A673 (cell line): ENCODE results near the gene TAAR9. TPM values are rescaled to one million over a fixed set of nuclear protein-coding genes. Genes with fewer than 3 reads are reported as not detected.

Source experiments
- BruUV-seq: library from RNA; stranded (reverse); fragments of 400-500 nt; replicated peaks from 2 replicates; lab custom pipeline; 2021; lab: Mats Ljungman, UMichigan
- CTCF ChIA-PET: fragments of 300-600 bp; sonication (Branson Sonifier 250); formaldehyde crosslinking; loops from one replicate; lab custom pipeline; 2022; ENCODE audit warnings: antibody characterized with exemption; lab: Charles Lee
- POLR2A ChIA-PET: fragments of 300-600 bp; sonication (Branson Sonifier 250); formaldehyde crosslinking; loops from one replicate; lab custom pipeline; 2022; ENCODE audit warnings: antibody characterized with exemption; ENCODE audit not compliant: low non-redundant PET; lab: Charles Lee
- DNase-seq: peaks from one replicate; pipeline ENCODE4 v3.0.0-alpha.2; 2015; ENCODE audit warnings: low spot score
- H3K27ac ChIP-seq: fragments of 200-600 bp; sonication (generic); 2 replicates; pipeline ENCODE4 v1.5.1; 2016; ENCODE audit warnings: mixed run types, low read depth, mild to moderate bottlenecking, mixed read lengths, antibody characterized with exemption, low read length; ENCODE audit not compliant: poor library complexity, severe bottlenecking
- H3K27me3 ChIP-seq: fragments of 200-600 bp; sonication (generic); replicated peaks from 2 replicates; pipeline ENCODE4 v1.6.1; 2017; ENCODE audit warnings: mixed run types, low read depth, mild to moderate bottlenecking, mixed read lengths, antibody characterized with exemption, low read length; ENCODE audit not compliant: insufficient read depth, poor library complexity
- H3K36me3 ChIP-seq: fragments of 200-600 bp; sonication (generic); 2 replicates; pipeline ENCODE4 v1.6.1; 2016; ENCODE audit warnings: mixed run types, mild to moderate bottlenecking, mixed read lengths, antibody characterized with exemption, low read length; ENCODE audit not compliant: insufficient read depth, poor library complexity, severe bottlenecking
- H3K4me1 ChIP-seq: fragments of 200-600 bp; sonication (generic); 2 replicates; pipeline ENCODE4 v1.6.1; 2017; ENCODE audit warnings: mixed run types, mild to moderate bottlenecking, mixed read lengths, antibody characterized with exemption, low read length; ENCODE audit not compliant: insufficient read depth, poor library complexity, severe bottlenecking
- H3K4me3 ChIP-seq: fragments of 200-600 bp; sonication (generic); 2 replicates; pipeline ENCODE4 v1.5.1; 2016; ENCODE audit warnings: low read depth, mixed run types, mild to moderate bottlenecking, mixed read lengths, low read length; ENCODE audit not compliant: poor library complexity, severe bottlenecking
- H3K9me3 ChIP-seq: fragments of 200-600 bp; sonication (generic); 2 replicates; pipeline ENCODE4 v1.6.1; 2016; ENCODE audit warnings: mixed run types, low read depth, mild to moderate bottlenecking, mixed read lengths, antibody characterized with exemption, low read length; ENCODE audit not compliant: poor library complexity, severe bottlenecking
- CTCF ChIP-seq: fragments of 300-800, 200-600 bp; sonication (generic); conservative IDR thresholded peaks from 2 replicates; pipeline ENCODE4 v1.5.1; 2017; ENCODE audit warnings: low read depth, mild to moderate bottlenecking, antibody characterized with exemption, low read length, moderate library complexity, mixed read lengths
- EZH2 ChIP-seq: fragments of 200-600 bp; sonication (generic); IDR thresholded peaks from 2 replicates; pipeline ENCODE4 v1.6.1; 2017; ENCODE audit warnings: borderline replicate concordance, low read depth, mild to moderate bottlenecking, mixed read lengths, antibody characterized with exemption, low read length; ENCODE audit not compliant: poor library complexity, severe bottlenecking
- intact Hi-C: fragments of 100-400 bp; cut with micrococcal nuclease; formaldehyde crosslinking; loops from one replicate; pipeline ENCODE4 v1.10.0; 2022; ENCODE audit not compliant: unreplicated experiment
- total RNA-seq: library from RNA; stranded (reverse); gene quantifications from 2 replicates; pipeline ENCODE4 v1.2.3, GENCODE V29; 2021

The TAAR9 gene
- total RNA-seq, 1 experiment from 2014 or later: not detected

- Histone ChIP-seq H3K27ac (no peak overlapping the region), H3K9me3 (no peaks in the 10 kb centered on the region), H3K36me3 (no peaks in the 10 kb centered on the region), H3K4me1 (no peaks in the 10 kb centered on the region), H3K4me3 (no peak overlapping the region), H3K27me3 (peaks cover 83% of the 10 kb centered on the region)
- no peak for TF ChIP-seq CTCF
- no peak for TF ChIP-seq EZH2
- ChIA-PET POLR2A (interaction anchor here (0.6 kb wide), 1 partner anchor 255 kb away, joined by 3 read pairs; no protein-coding TSS in a partner anchor), CTCF (no interaction called here)
- no TSS peak for BruUV-seq
- DNase-seq: no peak
- intact Hi-C loops: no loop called here
These were observed 29.5 kb downstream of the TAAR9 start for GRCh38 chr6:132567566-132567965.

- Histone ChIP-seq H3K4me1 (no peaks in the 10 kb centered on the region), H3K36me3 (no peaks in the 10 kb centered on the region), H3K27ac (no peak overlapping the region), H3K4me3 (no peak overlapping the region), H3K9me3 (no peaks in the 10 kb centered on the region), H3K27me3 (peaks cover 81% of the 10 kb centered on the region)
- no TSS peak for BruUV-seq
- ChIA-PET CTCF (no interaction called here), POLR2A (no interaction called here)
- no peak for TF ChIP-seq CTCF
- TF ChIP-seq EZH2: no peak
- intact Hi-C loops: no loop called here
- DNase-seq: no peak
These were observed 30.5 kb downstream of the TAAR9 start for GRCh38 chr6:132568611-132569010.

GRCh38 chr6:132569170-132569569 lies 31.1 kb downstream of the TAAR9 start:
- Histone ChIP-seq H3K4me1 (no peaks in the 10 kb centered on the region), H3K4me3 (no peak overlapping the region), H3K36me3 (no peaks in the 10 kb centered on the region), H3K27ac (no peak overlapping the region), H3K9me3 (no peaks in the 10 kb centered on the region), H3K27me3 (peaks cover 81% of the 10 kb centered on the region)
- DNase-seq: no peak
- POLR2A ChIA-PET: no interaction called here
- CTCF ChIA-PET: no interaction called here
- intact Hi-C loops: no loop called here
- no TSS peak for BruUV-seq
- no peak for TF ChIP-seq CTCF
- no peak for TF ChIP-seq EZH2
